Measurements from ENCODE around the gene MAP1S. TPM values are rescaled to one million over a fixed set of nuclear protein-coding genes. Genes with fewer than 3 reads are reported as not detected.

Gene MAP1S, protein sequence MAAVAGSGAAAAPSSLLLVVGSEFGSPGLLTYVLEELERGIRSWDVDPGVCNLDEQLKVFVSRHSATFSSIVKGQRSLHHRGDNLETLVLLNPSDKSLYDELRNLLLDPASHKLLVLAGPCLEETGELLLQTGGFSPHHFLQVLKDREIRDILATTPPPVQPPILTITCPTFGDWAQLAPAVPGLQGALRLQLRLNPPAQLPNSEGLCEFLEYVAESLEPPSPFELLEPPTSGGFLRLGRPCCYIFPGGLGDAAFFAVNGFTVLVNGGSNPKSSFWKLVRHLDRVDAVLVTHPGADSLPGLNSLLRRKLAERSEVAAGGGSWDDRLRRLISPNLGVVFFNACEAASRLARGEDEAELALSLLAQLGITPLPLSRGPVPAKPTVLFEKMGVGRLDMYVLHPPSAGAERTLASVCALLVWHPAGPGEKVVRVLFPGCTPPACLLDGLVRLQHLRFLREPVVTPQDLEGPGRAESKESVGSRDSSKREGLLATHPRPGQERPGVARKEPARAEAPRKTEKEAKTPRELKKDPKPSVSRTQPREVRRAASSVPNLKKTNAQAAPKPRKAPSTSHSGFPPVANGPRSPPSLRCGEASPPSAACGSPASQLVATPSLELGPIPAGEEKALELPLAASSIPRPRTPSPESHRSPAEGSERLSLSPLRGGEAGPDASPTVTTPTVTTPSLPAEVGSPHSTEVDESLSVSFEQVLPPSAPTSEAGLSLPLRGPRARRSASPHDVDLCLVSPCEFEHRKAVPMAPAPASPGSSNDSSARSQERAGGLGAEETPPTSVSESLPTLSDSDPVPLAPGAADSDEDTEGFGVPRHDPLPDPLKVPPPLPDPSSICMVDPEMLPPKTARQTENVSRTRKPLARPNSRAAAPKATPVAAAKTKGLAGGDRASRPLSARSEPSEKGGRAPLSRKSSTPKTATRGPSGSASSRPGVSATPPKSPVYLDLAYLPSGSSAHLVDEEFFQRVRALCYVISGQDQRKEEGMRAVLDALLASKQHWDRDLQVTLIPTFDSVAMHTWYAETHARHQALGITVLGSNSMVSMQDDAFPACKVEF
- total RNA-seq (10 to 100 TPM in 8 of 9 donors, 1 to 10 TPM in 1; 7.7 to 97.2 (median 45.2) TPM), polyA plus RNA-seq (10 to 100 TPM in 2 of 3 donors, 1 to 10 TPM in 1; 6.6 to 66.1 (median 43.4) TPM)
- long read RNA-seq, donor 1, partial matches to known transcripts: 0 of 1 reads
- long read RNA-seq, donor 1, other reads (novel, unspliced or antisense): 0 of 1 reads
- long read RNA-seq, donor 2, partial matches to known transcripts: 5 of 9 reads
- long read RNA-seq, donor 2, other reads (novel, unspliced or antisense): 0 of 9 reads
- long read RNA-seq, donor 3: 0 reads
- long read RNA-seq, donor 4, partial matches to known transcripts: 5 of 10 reads
- long read RNA-seq, donor 4, other reads (novel, unspliced or antisense): 2 of 10 reads
- long read RNA-seq, donor 5, transcript MAP1S-201 (7 exons, 3,419 nt): major isoform, 100 of 120 reads
- long read RNA-seq, donor 5, partial matches to known transcripts: 16 of 120 reads
- long read RNA-seq, donor 5, other reads (novel, unspliced or antisense): 4 of 120 reads
- long read RNA-seq, donor 6, transcript MAP1S-201 (7 exons, 3,419 nt): major isoform, 7 of 15 reads
- long read RNA-seq, donor 6, partial matches to known transcripts: 8 of 15 reads
- long read RNA-seq, donor 6, other reads (novel, unspliced or antisense): 0 of 15 reads
- long read RNA-seq, donor 7, partial matches to known transcripts: 0 of 1 reads
- long read RNA-seq, donor 7, other reads (novel, unspliced or antisense): 0 of 1 reads
- long read RNA-seq, donor 8, partial matches to known transcripts: 0 of 1 reads
- long read RNA-seq, donor 8, other reads (novel, unspliced or antisense): 0 of 1 reads
- long read RNA-seq, donor 9, partial matches to known transcripts: 0 of 1 reads
- long read RNA-seq, donor 9, other reads (novel, unspliced or antisense): 0 of 1 reads
- long read RNA-seq, donor 10, partial matches to known transcripts: 0 of 4 reads
- long read RNA-seq, donor 10, other reads (novel, unspliced or antisense): 0 of 4 reads

DNA sequence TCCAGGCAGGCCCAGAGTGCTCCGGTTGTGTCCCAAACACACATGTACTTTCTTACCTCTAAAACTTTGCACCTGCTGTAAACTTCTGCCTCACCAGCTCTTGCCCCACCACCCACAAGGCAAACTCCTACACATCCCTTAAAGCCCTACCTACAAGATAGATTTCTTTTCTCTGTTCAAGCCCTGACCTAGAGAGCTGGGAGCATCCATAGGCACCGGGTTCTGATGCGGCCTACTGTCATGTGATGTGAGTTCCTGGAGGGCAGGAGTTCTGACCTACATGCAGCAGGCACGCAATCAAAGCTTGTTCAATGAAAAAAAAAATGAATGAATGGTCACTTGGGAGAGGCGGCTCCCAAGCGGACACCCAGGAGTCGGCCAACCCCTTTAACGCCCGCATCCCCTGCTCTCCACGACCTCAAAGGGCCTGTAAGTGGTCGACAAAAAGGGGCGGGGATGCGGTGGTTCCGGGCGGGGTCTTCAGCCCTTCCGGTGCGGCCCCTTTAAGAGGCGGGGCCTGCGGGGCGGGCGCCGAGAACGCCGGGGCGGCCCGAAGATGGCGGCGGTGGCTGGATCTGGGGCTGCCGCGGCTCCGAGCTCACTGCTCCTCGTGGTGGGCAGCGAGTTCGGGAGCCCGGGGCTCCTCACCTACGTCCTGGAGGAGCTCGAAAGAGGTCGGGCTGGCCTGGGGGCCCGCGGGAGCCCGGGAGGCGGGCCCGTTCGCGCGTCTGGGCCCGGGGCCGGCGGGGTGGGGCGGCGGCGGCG is at the start of gene MAP1S:
TSS of gene MAP1S (plus strand) at position 534 of the 765 bp plus-strand sequence. CDS start at position 557, 23 bp downstream.
- Histone ChIP-seq H3K4me1 (replicated peaks in 1 of 2) (peaks cover 22 to 27% of the 10 kb centered on the region in 2 donors), H3K4me3 (peak within 1 kb of the TSS in 3 of 4 donors; percentile 37 to 90 (median 74)), H3K36me3 (replicated peaks in 1 of 2) (peaks cover 0 to 12% of the 10 kb centered on the region in 2 donors), H3K9me3 (replicated peaks in 1 of 3) (no peaks in the 10 kb centered on the region), H3K27me3 (no peaks in the 10 kb centered on the region), H3K27ac (peak within 1 kb of the TSS in 4 of 5 donors; percentile 37 to 93 (median 51))
- WGBS, 4 donors: 2 to 9% (median 4%) methylated on average over 10 to 53 of the region's 53 CpGs
- DNase-seq: peak in 6 of 7 donors; percentile 34 to 57 (median 46)
- intact Hi-C loops (cut with DNase I): no loop called here
- TF ChIP-seq, protein P1, sequence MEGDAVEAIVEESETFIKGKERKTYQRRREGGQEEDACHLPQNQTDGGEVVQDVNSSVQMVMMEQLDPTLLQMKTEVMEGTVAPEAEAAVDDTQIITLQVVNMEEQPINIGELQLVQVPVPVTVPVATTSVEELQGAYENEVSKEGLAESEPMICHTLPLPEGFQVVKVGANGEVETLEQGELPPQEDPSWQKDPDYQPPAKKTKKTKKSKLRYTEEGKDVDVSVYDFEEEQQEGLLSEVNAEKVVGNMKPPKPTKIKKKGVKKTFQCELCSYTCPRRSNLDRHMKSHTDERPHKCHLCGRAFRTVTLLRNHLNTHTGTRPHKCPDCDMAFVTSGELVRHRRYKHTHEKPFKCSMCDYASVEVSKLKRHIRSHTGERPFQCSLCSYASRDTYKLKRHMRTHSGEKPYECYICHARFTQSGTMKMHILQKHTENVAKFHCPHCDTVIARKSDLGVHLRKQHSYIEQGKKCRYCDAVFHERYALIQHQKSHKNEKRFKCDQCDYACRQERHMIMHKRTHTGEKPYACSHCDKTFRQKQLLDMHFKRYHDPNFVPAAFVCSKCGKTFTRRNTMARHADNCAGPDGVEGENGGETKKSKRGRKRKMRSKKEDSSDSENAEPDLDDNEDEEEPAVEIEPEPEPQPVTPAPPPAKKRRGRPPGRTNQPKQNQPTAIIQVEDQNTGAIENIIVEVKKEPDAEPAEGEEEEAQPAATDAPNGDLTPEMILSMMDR (IDR thresholded peaks at IDR 0.05): no peak
- TF ChIP-seq POLR2A (IDR thresholded peaks at IDR 0.05): peak; percentile 32 to 43

DNA sequence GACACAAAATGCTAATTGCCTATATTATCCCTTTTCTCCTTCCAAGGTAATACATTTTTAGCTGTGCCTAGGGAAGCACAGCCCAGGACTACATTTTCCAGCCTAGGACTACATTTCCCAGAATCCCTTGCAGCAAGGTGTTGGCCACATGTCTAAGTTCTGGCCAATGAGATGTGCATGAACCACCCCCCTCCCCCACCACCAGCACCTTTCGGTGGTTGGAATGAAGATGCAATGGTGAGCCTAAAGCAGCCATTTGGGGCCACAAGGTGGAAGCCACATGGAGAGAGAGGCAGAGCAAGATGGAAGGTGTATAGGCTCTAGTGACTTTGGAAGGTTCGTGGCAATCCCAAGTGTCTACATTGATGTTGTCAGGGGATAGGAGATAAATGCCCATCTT is 47.4 kb upstream of the MAP1S start:
- TF ChIP-seq, protein P1 (IDR thresholded peaks at IDR 0.05): no peak
- no peak for TF ChIP-seq POLR2A (IDR thresholded peaks at IDR 0.05)
- H3K4me1 ChIP-seq (replicated peaks in 1 of 2): no peaks in the 10 kb centered on the region
- no peak overlapping the region for H3K4me3 ChIP-seq
- WGBS, 4 donors: 73 to 86% (median 79%) methylated on average over 2 of the region's 2 CpGs
- H3K27me3 ChIP-seq: no peaks in the 10 kb centered on the region
- intact Hi-C loops (cut with DNase I): no loop called here
- no peaks in the 10 kb centered on the region for H3K9me3 ChIP-seq (replicated peaks in 1 of 3)
- H3K27ac ChIP-seq: no peak overlapping the region
- H3K36me3 ChIP-seq (replicated peaks in 1 of 2): no peaks in the 10 kb centered on the region
- peak in 2 of 7 donors; percentile 14 to 34 for DNase-seq

Data from adrenal gland (tissue), 19 donors.